ENCODE measurements around the gene WFDC5.

The WFDC5 gene

DNA sequence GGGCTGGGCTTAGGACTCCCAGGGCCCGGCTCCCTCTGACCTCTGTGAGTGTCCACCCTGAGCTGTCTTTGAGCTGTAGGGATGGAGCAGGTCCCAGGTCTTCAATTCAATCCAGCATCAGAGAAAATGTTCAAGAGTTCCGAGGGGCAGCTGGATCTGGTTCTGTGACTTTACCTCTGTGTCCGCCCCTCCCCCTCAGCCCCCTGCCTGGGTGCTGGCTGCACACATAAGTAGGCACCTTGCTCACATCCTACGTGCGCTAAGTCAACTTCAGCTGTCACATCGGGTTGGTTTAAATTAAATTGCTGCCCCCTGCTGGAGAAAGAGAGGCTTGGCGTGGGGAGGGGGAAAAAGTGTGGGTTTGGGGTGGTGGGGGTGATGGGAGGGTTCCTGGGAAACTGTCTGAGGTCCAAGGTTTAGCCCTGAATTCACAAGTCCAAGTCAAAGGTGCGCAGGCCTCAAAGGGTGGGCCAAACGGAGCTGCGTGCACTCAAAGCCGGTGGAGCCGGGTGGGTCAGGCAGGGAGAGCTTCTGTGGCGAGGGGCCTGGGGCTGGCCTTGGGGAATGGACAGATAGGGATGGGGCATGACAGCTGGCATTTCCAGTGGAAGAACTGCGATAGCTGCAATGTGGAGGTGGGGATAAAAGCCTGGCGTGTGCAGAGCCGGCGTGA, 3.0 kb downstream of the WFDC5 start:
- Histone ChIP-seq H3K4me2 (ENCODE audit: low read length) (no peak overlapping the region), H4K12ac (ENCODE audit: low read depth, low read length) (no peak overlapping the region), H3K4me1 (ENCODE audit: control insufficient read depth in 1 of 2, insufficient read depth in 2 of 2, low read length in 2 of 2) (no peaks in the 10 kb centered on the region), H3K79me1 (ENCODE audit: low read length) (no peaks in the 10 kb centered on the region), H2AK5ac (ENCODE audit: low read length) (no peak overlapping the region), H4K8ac (ENCODE audit: low read depth, low read length) (no peak overlapping the region), H3K23ac (ENCODE audit: low read length) (no peak overlapping the region), H2BK120ac (ENCODE audit: insufficient read depth, low read length, poor library complexity) (no peak overlapping the region), H2BK5ac (ENCODE audit: low read depth, low read length, poor library complexity) (no peak overlapping the region), H3K36me3 (ENCODE audit: control insufficient read depth in 1 of 2, insufficient read depth in 2 of 2, low read length in 2 of 2) (no peaks in the 10 kb centered on the region), H3K79me2 (ENCODE audit: control insufficient read depth, insufficient read depth, low read length, poor library complexity) (no peaks in the 10 kb centered on the region), H3K14ac (ENCODE audit: low read length) (no peak overlapping the region), H3K4me3 (ENCODE audit: low read depth, low read length) (no peak overlapping the region), H2AFZ (ENCODE audit: insufficient read depth, low read length, poor library complexity) (no peak overlapping the region), H3K18ac (ENCODE audit: low read length) (no peak overlapping the region), H3K9me3 (ENCODE audit: insufficient read depth, low read depth, low read length) (peaks cover 2% of the 10 kb centered on the region), H2BK12ac (ENCODE audit: low read length) (peak overlapping the region; percentile 15), H3K27me3 (ENCODE audit: insufficient read depth, low read length) (no peaks in the 10 kb centered on the region), H3K27ac (ENCODE audit: low read depth, low read length) (no peak overlapping the region), H3K4ac (ENCODE audit: low read depth, low read length) (no peak overlapping the region), H4K91ac (ENCODE audit: low read depth, low read length) (no peak overlapping the region), H3K9ac (ENCODE audit: low read length) (no peak overlapping the region)
- no CpG with 5 or more reads among the region's 17 CpGs for WGBS (ENCODE audit: extremely low coverage, insufficient coverage, insufficient read length)
- DNase-seq = peak in 1 of 2 donors; percentile 46

GRCh38 chr20:45111285-45111684, 3.7 kb downstream of the WFDC5 start:
- no peak for DNase-seq
- H3K4me3 ChIP-seq (ENCODE audit: low read depth, low read length) = no peak overlapping the region
- H2BK12ac ChIP-seq (ENCODE audit: low read length) = no peak overlapping the region
- H3K27ac ChIP-seq (ENCODE audit: low read depth, low read length) = no peak overlapping the region
- no peak overlapping the region for H4K12ac ChIP-seq (ENCODE audit: low read depth, low read length)
- no peaks in the 10 kb centered on the region for H3K27me3 ChIP-seq (ENCODE audit: insufficient read depth, low read length)
- no peak overlapping the region for H3K4ac ChIP-seq (ENCODE audit: low read depth, low read length)
- no CpG with 5 or more reads among the region's 11 CpGs for whole genome bisulfite sequencing (ENCODE audit: extremely low coverage, insufficient coverage, insufficient read length)
- H3K79me1 ChIP-seq (ENCODE audit: low read length) = no peaks in the 10 kb centered on the region
- H3K9me3 ChIP-seq (ENCODE audit: insufficient read depth, low read depth, low read length) = peaks cover 2% of the 10 kb centered on the region
- H2AK5ac ChIP-seq (ENCODE audit: low read length) = no peak overlapping the region
- no peak overlapping the region for H2BK120ac ChIP-seq (ENCODE audit: insufficient read depth, low read length, poor library complexity)
- no peak overlapping the region for H3K4me2 ChIP-seq (ENCODE audit: low read length)
- H3K14ac ChIP-seq (ENCODE audit: low read length) = no peak overlapping the region
- no peak overlapping the region for H3K18ac ChIP-seq (ENCODE audit: low read length)
- no peaks in the 10 kb centered on the region for H3K79me2 ChIP-seq (ENCODE audit: control insufficient read depth, insufficient read depth, low read length, poor library complexity)
- H3K36me3 ChIP-seq (ENCODE audit: control insufficient read depth in 1 of 2, insufficient read depth in 2 of 2, low read length in 2 of 2) = no peaks in the 10 kb centered on the region
- no peak overlapping the region for H3K9ac ChIP-seq (ENCODE audit: low read length)
- no peak overlapping the region for H4K91ac ChIP-seq (ENCODE audit: low read depth, low read length)
- no peak overlapping the region for H3K23ac ChIP-seq (ENCODE audit: low read length)
- no peak overlapping the region for H4K8ac ChIP-seq (ENCODE audit: low read depth, low read length)
- H3K4me1 ChIP-seq (ENCODE audit: control insufficient read depth in 1 of 2, insufficient read depth in 2 of 2, low read length in 2 of 2) = no peaks in the 10 kb centered on the region
- H2AFZ ChIP-seq (ENCODE audit: insufficient read depth, low read length, poor library complexity) = no peak overlapping the region
- H2BK5ac ChIP-seq (ENCODE audit: low read depth, low read length, poor library complexity) = no peak overlapping the region

- Histone ChIP-seq H2BK5ac (ENCODE audit: low read depth, low read length, poor library complexity) (no peak overlapping the region), H3K36me3 (ENCODE audit: control insufficient read depth in 1 of 2, insufficient read depth in 2 of 2, low read length in 2 of 2) (no peaks in the 10 kb centered on the region), H3K27me3 (ENCODE audit: insufficient read depth, low read length) (no peaks in the 10 kb centered on the region), H3K18ac (ENCODE audit: low read length) (no peak overlapping the region), H2AFZ (ENCODE audit: insufficient read depth, low read length, poor library complexity) (no peak overlapping the region), H3K9me3 (ENCODE audit: insufficient read depth, low read depth, low read length) (peaks cover 2% of the 10 kb centered on the region), H2BK12ac (ENCODE audit: low read length) (no peak overlapping the region), H3K79me2 (ENCODE audit: control insufficient read depth, insufficient read depth, low read length, poor library complexity) (no peaks in the 10 kb centered on the region), H4K12ac (ENCODE audit: low read depth, low read length) (no peak overlapping the region), H3K14ac (ENCODE audit: low read length) (no peak overlapping the region), H3K4me1 (ENCODE audit: control insufficient read depth in 1 of 2, insufficient read depth in 2 of 2, low read length in 2 of 2) (peaks cover 0 to 2% of the 10 kb centered on the region in 2 experiments), H2BK120ac (ENCODE audit: insufficient read depth, low read length, poor library complexity) (no peak overlapping the region), H2AK5ac (ENCODE audit: low read length) (no peak overlapping the region), H3K4me2 (ENCODE audit: low read length) (no peak overlapping the region), H3K4ac (ENCODE audit: low read depth, low read length) (no peak overlapping the region), H3K23ac (ENCODE audit: low read length) (no peak overlapping the region), H3K9ac (ENCODE audit: low read length) (no peak overlapping the region), H3K4me3 (ENCODE audit: low read depth, low read length) (peak overlapping the region; percentile 44), H3K79me1 (ENCODE audit: low read length) (no peaks in the 10 kb centered on the region), H4K8ac (ENCODE audit: low read depth, low read length) (no peak overlapping the region), H3K27ac (ENCODE audit: low read depth, low read length) (no peak overlapping the region), H4K91ac (ENCODE audit: low read depth, low read length) (no peak overlapping the region)
- WGBS (ENCODE audit: extremely low coverage, insufficient coverage, insufficient read length) = no CpG with 5 or more reads among the region's 11 CpGs
- DNase-seq = no peak
These were observed 4.7 kb downstream of the WFDC5 start for GRCh38 chr20:45110301-45110700.

GRCh38 chr20:45109634-45110033, 5.3 kb downstream of the WFDC5 start:
- Histone ChIP-seq H3K79me2 (ENCODE audit: control insufficient read depth, insufficient read depth, low read length, poor library complexity) (no peaks in the 10 kb centered on the region), H3K4ac (ENCODE audit: low read depth, low read length) (no peak overlapping the region), H2BK5ac (ENCODE audit: low read depth, low read length, poor library complexity) (no peak overlapping the region)

More at GRCh38 chr20:45109634-45110033, 5.3 kb downstream of the WFDC5 start:
- DNase-seq = no peak
- H3K4me1 ChIP-seq (ENCODE audit: control insufficient read depth in 1 of 2, insufficient read depth in 2 of 2, low read length in 2 of 2) = peaks cover 0 to 2% of the 10 kb centered on the region in 2 experiments
- H3K18ac ChIP-seq (ENCODE audit: low read length) = no peak overlapping the region
- no peak overlapping the region for H2AK5ac ChIP-seq (ENCODE audit: low read length)
- H3K27ac ChIP-seq (ENCODE audit: low read depth, low read length) = no peak overlapping the region
- H2AFZ ChIP-seq (ENCODE audit: insufficient read depth, low read length, poor library complexity) = no peak overlapping the region
- no peak overlapping the region for H4K8ac ChIP-seq (ENCODE audit: low read depth, low read length)
- no CpG with 5 or more reads among the region's 8 CpGs for WGBS (ENCODE audit: extremely low coverage, insufficient coverage, insufficient read length)
- H3K4me2 ChIP-seq (ENCODE audit: low read length) = no peak overlapping the region
- H3K23ac ChIP-seq (ENCODE audit: low read length) = no peak overlapping the region
- no peak overlapping the region for H2BK12ac ChIP-seq (ENCODE audit: low read length)
- H2BK120ac ChIP-seq (ENCODE audit: insufficient read depth, low read length, poor library complexity) = no peak overlapping the region
- no peak overlapping the region for H3K9ac ChIP-seq (ENCODE audit: low read length)
- H3K14ac ChIP-seq (ENCODE audit: low read length) = no peak overlapping the region
- H4K91ac ChIP-seq (ENCODE audit: low read depth, low read length) = no peak overlapping the region
- H3K9me3 ChIP-seq (ENCODE audit: insufficient read depth, low read depth, low read length) = peaks cover 2% of the 10 kb centered on the region
- no peaks in the 10 kb centered on the region for H3K36me3 ChIP-seq (ENCODE audit: control insufficient read depth in 1 of 2, insufficient read depth in 2 of 2, low read length in 2 of 2)
- no peak overlapping the region for H4K12ac ChIP-seq (ENCODE audit: low read depth, low read length)
- no peak overlapping the region for H3K4me3 ChIP-seq (ENCODE audit: low read depth, low read length)
- H3K79me1 ChIP-seq (ENCODE audit: low read length) = no peaks in the 10 kb centered on the region
- no peaks in the 10 kb centered on the region for H3K27me3 ChIP-seq (ENCODE audit: insufficient read depth, low read length)

Data from trophoblast cell (in vitro differentiated cells and primary cell).